ENCODE measurements around the gene MTHFS.

GRCh38 chr15:79820176-79820575, 76.6 kb downstream of the MTHFS start:
- no peak for TF ChIP-seq CTCF (conservative IDR thresholded peaks at IDR 0.05; ENCODE audit: low read depth, low read length)
- no peak for TF ChIP-seq EZH2 (IDR thresholded peaks at IDR 0.05; ENCODE audit: borderline replicate concordance, low read depth, low read length, poor library complexity, severe bottlenecking)

Data from A673 (cell line).